HG02798 (cell line): Measurements from ENCODE around the gene GABRA6.

Source experiments
- ATAC-seq: cut with Tn5 transposase; IDR thresholded peaks from one replicate; pipeline ENCODE4 v1.9.1; 2021; ENCODE audit warnings: mild to moderate bottlenecking; ENCODE audit not compliant: unreplicated experiment, poor library complexity

GABRA6 gene

GRCh38 chr5:161745392-161745791, 59.9 kb downstream of the GABRA6 start:
- no peak for ATAC-seq

- ATAC-seq = no peak
Observed at GRCh38 chr5:161751265-161751664, 65.7 kb downstream of the GABRA6 start.
